IPS-NIHi11 (cell line): ENCODE data around the gene TRAPPC14.
"Not testable (repeated sequence)": the region's sequence is repeated elsewhere in the genome, so short reads cannot be mapped to it uniquely, and the experiment has no call there.

Experiments used
- DNase-seq: peaks from one replicate; pipeline ENCODE4 v3.0.0; 2012; ENCODE audit warnings: mixed read lengths, low spot score

The TRAPPC14 gene

DNA sequence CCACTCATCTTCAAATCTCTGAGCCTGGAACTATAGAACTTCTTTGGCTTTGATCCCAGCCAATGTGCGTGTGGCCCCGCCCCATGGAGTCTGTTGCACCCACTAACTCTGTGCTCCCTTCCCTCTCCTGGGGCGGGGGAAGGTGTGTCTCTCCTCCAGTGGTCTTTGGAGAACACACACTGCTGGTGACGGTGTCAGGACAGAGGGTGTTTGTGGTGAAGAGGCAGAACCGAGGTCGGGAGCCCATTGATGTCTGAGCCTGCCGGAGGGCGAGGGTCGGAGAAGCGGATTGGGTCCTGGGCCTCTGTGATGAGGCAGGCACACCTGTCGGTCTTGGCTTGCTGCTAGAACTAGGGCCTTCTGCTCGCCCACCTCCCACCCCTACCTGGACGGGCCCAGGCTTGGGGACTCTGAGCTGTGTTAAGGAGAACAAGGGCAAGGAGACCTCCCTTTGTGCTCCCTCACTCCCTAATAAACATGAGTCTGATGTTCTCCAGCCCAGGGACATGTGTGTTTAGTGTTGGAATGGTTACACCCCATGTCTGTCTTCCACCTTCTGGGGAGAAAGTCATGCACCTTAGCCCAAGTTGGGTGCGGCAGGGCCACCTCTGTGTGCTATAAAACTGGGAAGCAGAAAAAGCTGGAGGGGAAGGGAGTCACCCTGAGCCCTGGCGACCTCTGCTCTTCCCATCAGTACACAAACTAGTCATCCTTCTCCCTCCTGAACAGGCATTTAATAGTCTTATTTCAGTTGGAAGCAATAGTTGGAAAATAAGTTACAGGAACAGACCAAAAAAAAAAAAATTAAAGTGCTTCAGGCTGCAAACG lies 4.6 kb downstream of the TRAPPC14 start:
- no peak for DNase-seq

DNA sequence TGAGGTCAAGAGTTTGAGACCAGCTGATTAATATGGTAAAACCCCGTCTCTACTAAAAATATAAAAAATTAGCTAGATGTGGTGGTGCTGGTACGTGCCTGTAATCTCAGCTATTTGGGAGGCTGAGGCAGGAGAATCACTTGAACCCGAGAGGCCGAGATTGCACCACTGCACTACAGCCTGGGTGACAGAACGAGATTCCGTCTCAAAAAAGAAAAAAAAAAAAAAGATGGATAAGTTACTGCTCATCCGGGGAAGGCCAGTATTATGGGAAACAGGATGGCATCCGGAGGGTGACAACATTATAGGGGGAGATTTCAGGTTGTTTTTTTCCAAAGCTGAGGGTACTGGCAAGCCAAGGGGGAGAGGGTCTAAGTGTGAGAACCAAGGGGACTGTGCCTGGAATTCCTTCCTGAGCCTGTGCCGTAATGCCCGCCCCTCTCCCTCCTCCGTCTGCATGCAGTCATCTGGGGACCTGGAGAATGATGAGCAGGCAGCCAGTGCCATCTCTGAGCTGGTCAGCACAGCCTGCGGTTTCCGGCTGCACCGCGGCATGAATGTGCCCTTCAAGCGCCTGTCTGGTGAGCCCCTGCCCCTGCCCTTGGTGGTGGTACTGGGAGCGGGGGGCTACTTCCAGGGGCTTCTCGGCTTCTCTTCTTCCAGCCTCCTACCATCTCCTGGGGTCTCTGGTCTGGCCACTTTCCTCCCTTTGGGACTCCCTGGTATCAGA lies 5.4 kb downstream of the TRAPPC14 start:
- no peak for DNase-seq

DNA sequence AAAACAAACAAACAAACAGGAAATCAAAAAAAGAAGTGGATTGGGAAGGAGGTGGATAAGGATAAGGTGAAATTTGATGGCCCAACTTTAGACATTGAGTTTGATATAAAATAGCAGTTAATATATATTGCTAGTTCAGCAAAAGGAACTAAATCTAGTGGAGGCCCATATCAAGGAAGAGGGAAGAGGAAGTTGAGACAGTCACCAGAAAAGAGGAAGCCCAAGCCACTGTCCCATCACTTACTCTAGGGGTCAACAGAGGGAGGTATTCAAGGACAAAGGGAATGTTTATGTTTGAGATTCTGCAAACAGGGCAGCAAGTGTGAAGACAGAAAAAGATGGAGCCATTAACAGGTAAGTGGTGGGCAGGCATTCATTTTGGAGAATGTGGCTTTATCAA lies 6.1 kb downstream of the TRAPPC14 start:
- DNase-seq: no peak

DNA sequence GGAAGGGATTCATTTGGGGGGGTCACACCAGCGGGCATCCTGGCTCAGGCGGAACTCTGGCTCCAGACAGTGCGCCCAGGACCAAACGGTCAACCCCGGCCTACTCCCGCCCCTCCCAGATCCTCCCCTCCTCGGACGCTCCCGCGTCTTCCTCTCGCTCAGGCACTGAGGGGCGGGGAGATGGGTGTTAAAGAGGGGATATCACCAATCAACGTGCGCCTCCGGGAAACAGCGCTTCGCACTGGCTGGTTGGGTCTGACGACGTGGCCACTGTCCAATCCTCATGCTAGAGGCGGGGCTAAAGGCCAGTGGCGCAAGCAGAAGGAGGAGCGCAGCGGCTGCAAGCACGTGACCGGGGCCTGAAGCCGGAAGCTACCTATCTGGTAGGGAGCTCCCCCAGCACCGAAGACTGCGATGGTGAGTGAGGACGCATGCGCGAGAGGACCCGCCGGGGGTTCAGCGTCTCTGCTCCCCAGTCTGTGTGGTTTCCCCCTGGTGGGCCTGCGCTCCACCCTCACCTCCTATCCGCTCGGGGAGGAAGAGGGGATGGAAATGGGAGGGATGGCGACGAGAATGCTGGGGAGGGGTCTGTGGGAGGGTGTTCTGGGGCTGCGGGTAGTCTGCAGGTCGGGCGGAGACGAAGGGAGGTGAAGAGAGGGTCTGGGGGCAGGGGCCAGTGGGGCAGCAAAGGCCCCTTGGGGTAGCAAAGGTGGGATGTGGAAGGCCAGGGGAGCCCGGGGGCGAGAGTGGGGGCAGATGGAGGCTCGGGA lies 9.8 kb downstream of the TRAPPC14 start, which contains the start of gene LAMTOR4:
TSS of gene LAMTOR4 (plus strand) at position 360 of the 770 bp plus-strand sequence. CDS start at position 415, 55 bp downstream.
- DNase-seq: peak; percentile 99

DNA sequence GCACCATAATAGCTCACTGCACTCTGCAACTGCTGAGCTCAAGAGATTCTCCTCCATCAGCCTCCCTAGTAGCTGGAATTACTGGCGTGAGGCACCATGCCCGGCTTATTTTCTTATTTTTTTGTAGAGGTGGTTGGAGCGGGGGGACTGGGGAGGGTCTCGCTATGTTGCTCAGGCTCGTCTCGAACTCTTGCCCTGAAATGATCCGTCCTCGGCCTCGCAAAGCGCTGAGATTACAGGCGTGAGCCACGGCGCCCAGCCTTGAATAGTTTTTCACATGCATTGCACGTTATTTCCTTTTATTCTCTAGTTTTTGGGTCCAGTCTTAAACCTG lies 10.3 kb downstream of the TRAPPC14 start:
- DNase-seq: no peak

DNA sequence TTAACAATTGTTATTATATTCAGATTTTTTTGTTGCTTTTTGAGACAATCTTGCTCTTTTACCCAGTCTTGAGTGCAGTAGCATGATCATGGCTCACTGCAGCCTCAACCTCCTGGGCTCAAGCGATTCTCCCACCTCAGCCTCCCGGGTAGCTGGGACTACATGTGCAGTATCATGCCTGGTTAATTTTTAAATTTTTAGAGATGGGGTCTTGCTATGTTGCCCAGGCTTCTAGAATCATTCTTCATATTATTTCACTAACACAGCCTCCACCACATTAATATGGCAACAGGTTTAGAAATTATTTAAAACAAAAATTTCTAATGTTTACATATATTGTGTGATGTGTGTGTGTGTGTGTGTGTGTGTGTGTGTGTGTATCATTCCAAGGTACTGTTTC lies 11.2 kb downstream of the TRAPPC14 start:
- no peak for DNase-seq

DNA sequence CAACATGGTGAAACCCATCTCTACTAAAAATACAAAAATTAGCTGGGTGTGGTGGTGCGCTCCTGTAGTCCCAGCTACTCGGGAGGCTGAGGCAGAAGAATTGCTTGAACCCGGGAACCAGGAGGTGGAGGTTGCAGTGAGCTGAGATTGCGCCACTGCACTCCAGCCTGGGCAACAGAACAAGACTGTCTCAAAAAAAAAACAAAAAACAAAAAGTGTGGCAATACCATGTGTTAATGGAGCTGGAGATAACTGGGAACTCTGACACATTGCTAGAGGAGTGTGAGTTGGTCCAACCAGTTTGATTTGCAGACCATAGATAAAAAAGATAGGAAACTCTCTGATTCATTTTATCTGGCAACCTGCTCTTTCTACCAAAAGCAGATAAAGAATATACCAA lies 12.2 kb downstream of the TRAPPC14 start:
- DNase-seq: not testable (repeated sequence)

DNA sequence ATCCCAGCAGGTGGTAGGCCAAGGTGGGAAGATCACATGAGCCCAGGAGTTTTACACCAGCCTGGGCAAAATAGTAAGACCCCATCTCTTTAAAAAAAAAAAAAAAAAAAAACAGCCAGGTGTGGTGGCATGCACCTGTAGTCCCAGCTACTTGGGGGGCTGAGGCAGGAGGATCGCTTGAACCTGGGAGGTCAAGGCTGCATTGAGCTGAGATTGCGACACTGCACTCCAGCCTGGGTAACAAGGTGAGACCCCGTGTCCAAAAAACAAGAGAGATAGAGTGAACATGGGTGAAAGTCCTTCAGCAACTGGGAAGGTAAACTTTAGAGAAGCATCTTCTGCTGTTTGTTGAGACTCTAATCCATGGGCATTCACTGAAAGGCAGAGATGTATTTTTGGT lies 16.1 kb downstream of the TRAPPC14 start:
- no peak for DNase-seq

DNA sequence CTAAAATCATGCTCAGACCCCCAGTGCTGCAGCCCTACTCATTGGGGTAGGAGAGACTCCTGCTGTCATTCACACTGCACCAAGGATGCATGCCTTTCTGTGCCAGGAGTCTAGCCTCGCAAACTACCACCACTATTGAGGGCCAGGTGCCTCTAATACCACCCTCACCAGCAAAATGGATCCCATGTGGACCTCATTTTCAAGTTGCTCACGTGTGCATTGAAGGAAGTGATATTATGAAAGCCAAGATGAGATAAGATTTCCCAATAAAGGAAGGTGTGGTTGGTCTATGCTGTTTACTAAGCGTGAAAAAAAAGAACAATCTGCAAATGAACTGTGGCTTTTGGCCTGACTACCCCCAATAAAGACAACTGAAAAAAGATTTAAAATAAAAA lies 17.0 kb downstream of the TRAPPC14 start:
- DNase-seq: no peak

DNA sequence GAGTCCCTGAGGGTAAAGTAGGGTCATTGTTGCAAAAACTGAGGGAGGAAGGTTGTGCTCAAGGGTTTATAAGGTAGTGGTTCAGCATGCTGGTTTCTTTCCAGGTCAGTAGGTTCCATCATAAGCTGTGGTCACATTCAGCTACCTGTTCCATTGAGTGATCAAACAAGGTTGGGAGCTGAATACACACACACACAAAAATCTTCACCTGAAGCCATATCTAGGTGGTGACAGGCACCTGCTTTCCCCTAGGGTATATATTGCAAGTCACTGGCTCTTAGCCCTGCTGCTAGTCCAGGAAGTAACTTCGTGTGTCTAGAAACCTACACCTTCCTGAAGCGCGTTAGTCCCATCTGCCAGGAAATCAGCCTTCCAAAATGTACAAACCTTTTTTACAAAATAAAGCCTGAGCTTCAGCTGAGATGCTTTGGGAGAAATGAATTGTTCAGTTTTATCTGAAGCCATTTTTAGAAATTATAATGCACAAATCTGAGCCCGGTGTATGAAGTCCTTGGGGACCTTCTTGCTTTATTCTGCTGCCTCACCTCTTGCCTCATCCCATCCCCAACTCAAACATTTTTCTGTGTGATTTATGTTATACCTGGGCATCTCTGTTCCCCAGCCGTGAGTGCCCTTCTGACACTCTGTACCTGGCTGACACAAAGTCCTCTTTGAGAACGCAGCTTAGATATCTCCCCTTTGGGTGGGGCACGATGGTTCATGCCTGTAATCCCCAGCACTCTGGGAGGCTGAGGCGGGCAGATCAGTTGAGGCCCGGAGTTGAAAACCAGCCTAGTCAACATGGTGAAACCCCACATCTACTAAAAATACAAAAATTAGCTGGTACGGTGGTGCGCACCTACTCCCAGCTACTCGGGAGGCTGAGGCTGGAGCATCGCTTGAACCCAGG lies 20.4 kb downstream of the TRAPPC14 start:
- DNase-seq: no peak

DNA sequence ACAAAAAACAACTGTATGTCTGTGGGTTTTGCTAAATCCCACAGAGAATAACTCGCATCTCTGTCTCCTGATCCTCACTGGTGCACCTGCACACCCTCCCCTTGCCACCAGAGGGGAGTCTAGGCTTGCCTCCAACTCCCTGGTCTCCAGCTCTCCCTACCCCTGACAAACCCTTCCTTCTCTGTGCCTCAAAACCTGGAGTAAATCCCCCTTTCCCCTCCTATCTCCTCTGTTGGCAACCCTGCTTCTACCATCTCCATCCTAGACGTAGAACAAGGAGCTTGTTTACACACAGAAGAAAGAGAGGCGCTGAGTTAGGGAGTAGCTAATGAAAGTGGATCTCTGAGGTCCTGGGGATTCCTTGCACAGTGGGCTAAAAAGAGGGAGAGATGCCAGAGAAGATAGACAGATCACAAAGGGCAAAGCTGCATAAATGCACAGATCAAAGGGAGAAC lies 25.8 kb downstream of the TRAPPC14 start:
- DNase-seq: peak; percentile 73

DNA sequence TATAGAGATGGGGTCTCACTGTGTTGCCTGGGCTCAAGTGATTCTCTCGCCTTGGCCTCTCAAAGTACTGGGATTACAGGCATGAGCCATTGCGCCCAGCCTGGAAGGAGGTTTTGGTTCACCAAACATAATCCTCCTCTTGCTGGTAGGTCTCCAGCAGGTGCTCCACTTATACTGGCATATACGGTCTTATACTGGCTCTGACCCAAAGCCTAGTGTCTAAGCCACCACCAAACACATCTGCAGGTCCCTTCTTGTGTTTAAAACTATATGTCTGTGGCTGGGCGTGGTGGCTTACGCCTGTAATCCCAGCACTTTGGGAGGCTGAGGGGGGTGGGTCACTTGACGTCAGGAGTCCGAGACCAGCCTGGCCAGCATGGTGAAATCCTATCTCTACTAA lies 26.4 kb downstream of the TRAPPC14 start:
- DNase-seq: no peak

DNA sequence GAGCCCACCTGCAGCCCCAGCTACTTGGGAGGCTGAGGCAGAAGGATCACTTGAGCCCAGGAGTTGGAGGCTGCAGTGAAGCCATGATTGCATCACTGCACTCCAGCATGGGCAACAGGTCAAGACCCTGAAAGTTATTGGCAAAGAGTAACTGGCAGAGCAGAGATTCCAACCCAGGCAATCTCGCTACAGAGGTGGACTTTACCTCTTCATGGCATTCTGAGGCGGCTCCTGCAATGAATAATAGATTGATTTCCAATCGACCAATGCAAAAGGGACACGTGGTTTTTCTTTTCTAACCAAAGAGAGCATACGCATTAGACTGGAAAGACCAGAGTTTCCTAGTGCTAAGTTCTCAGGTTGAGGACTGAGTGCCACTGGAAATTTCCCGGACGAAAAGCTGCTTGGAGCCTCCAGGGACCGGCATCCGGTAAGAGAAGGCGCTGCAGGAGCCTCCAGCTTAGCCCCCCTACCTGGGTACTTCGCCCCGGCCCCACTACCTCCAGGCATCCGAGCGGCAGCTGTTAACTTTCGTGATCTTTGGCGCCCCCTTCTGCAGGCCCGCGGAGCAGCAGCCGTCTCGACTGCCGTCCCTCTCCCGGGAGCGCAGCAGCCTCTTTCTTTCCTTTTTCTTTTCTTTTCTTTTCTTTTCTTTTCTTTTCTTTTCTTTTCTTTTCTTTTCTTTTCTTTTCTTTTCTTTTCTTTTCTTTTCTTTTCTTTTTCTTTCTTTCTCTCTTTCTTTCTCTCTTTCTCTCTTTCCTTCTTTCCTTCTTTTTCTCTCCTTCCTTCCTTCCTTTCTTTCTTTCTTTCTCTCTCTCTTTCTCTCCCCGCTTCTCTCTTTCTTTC lies 27.7 kb downstream of the TRAPPC14 start:
- peak; percentile 88 for DNase-seq

DNA sequence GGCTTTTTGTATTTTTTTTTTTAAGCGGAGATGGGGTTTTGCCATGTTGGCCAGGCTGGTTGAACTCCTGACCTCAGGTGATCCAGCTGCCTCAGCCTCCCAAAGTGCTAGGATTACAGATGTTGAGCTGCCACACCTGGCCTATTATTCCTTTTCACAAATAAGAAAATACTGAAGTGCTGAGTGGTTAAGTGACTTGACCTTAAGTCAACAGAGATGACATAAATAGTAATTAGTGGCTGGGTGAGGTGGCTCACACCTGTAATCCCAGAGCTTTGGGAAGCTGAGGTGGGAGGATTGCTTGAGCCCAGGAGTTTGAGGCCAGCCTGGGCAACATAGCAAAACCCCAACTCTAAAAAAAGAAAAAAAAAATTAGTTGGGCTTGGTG lies 28.3 kb downstream of the TRAPPC14 start:
- DNase-seq: not testable (repeated sequence)

DNA sequence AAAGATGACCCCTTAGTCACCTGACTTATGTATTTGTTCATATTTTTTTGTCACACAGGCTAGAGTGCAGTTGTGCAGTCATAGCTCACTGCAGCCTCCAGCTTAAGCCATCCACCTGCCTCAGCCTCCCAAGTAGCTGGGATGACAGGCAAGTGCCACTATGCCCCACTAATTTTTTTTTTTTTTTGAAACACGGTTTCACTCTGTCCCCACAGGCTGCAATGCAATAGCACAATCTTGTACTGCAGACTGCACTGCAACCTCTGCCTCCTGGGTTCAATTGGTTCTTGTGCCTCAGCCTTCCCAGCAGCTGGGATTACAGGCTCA lies 29.9 kb downstream of the TRAPPC14 start:
- no peak for DNase-seq

DNA sequence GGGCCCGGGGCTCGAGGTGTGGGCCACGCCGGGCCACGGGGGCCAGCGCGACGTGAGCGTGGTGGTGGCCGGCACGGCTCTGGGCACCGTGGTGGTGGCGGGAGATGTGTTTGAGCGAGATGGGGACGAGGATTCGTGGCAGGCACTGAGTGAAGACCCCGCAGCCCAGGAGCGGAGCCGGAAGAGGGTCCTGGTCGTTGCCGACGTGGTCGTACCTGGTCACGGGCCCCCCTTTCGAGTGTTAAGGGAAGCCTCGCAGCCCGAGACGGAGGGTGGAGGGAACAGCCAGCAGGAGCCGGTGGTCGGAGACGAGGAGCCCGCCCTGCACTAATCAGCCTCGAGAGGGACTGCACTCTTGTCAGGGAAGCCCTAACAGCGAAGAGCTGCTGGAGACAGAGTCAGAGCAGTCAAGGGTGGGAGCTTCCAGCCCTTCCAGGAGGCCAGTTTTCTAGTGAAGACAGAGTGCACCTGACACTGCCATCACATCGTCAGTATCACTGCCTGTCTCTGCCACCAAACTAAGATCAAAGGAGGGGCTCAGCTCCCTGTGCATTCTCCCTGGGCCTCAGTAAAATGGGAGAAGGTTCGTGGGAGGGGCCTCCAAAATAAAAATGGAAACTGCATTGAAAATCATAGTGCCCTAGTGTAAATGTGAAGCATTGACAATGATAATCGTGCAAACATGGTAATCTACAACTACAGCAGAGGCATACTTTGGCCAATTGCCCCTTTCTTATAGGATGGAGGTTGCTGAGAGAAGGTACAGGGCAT lies 30.5 kb downstream of the TRAPPC14 start:
- DNase-seq: no peak

DNA sequence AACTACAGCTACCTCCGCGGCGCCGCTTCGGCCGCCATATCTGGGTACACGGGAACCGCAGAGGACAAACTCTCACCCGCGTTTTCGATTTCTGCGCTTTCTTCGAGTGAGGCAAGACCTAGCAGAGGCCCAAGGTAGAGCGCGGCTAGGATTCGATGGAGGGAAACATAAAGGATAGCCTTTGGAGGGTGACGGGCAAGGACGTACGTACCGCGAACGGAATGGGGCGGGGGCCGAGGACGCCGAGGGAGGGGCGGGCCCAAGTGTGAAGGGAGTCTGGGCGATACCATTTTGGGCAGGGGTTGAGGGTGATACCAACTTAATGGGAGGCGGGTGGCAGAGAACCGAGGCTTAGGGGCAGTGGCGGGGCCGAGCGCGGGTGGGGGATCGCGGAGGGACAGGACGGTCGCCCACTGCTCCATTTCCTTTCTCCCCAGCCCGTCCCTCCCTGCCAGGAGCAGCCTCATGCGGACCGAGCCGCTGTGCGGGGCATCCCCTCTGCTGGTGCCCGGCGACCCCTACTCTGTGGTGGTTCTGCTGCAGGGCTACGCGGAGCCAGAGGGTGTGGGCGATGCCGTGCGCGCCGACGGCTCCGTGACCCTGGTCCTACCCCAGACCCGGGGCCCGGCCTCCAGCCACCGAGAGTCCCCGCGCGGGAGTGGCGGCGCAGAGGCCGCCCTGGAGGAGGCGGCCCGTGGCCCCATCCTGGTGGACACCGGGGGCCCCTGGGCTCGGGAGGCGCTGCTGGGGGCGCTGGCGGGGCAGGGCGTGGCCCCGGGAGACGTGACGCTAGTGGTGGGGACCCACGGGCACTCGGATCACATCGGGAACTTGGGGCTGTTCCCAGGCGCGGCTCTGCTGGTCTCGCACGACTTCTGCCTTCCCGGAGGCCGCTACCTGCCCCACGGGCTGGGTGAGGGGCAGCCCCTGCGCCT lies 31.3 kb downstream of the TRAPPC14 start, which contains the start of gene MBLAC1:
TSS of gene MBLAC1 (plus strand) at position 37 of the 935 bp plus-strand sequence. CDS start at position 466, 429 bp downstream.
- peak; percentile 87 for DNase-seq

DNA sequence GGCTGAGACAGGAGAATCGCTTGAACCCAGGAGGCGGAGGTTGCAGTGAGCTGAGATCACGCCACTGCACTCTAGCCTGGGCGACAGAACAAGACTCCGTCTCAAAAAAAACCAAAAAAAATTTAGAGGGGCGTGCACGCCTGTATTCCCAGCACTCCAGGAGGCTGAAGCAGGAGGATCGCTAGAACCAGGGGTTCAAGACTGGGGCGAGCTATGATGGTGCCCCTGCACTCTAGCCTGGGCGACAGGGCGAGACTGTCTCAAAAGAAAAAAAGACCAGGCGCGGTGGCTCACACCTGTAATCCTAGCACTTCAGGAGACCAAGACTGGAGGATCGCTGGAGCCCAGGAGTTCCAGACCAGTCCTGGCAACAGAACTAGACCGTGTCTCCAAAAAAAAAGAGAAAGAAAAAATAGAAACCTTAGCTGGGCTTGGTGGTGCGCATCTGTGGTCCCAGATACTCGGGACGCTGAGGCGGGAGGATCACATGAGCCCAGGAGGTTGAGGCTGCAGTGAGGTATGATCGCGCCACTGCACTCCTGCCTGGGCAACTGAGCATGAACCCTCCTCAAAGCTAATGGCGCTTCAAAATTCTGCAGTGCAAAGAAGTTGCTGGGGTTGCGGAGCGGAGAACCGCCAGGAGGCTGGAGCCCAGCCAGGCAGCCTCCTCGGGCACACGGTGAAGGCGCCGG lies 32.1 kb downstream of the TRAPPC14 start:
- DNase-seq: no peak
